H1 (cell line): ENCODE data around the gene DAZAP2. TPM values are rescaled to one million over a fixed set of nuclear protein-coding genes. Genes with fewer than 3 reads are reported as not detected.

ENCODE experiments used
- CTCF ChIA-PET: fragments of 300-600 bp; sonication (Branson Sonifier 250); formaldehyde crosslinking; loops from one replicate; lab custom pipeline; 2021; ENCODE audit not compliant: partially characterized antibody; lab: Charles Lee
- POLR2A ChIA-PET: fragments of 300-600 bp; sonication (Branson Sonifier 250); formaldehyde crosslinking; loops from one replicate; lab custom pipeline; 2021; ENCODE audit warnings: inconsistent platforms; ENCODE audit not compliant: partially characterized antibody; lab: Charles Lee
- DNase-seq, 2 experiments: peaks; one replicate each; pipeline versions ENCODE4 v3.0.0 to v3.0.0-alpha.2; 2010 to 2022; ENCODE audit warnings: low spot score in 2 of 2, low read depth in 1 of 2, mixed read lengths in 1 of 2
- FAIRE-seq: peaks from 2 replicates; lab custom pipeline; 2011; peaks lifted over from hg19 to GRCh38; lab: Jason Lieb, UNC
- H2AFZ ChIP-seq: 2 replicates; pipeline ENCODE4 v1.8.1; 2012; ENCODE audit warnings: low read length, inconsistent platforms
- H2AK5ac ChIP-seq: 2 replicates; pipeline ENCODE4 v1.6.1; 2013; ENCODE audit warnings: low read depth, low read length
- H2BK120ac ChIP-seq: replicated peaks from 2 replicates; pipeline ENCODE3; 2013; ENCODE audit warnings: low read depth, low read length, inconsistent platforms
- H2BK12ac ChIP-seq: 2 replicates; pipeline ENCODE4 v1.6.1; 2013; ENCODE audit warnings: low read depth, low read length
- H2BK15ac ChIP-seq: 2 replicates; pipeline ENCODE4 v1.6.1; 2013; ENCODE audit warnings: low read length
- H2BK20ac ChIP-seq: 2 replicates; pipeline ENCODE4 v1.6.1; 2013; ENCODE audit warnings: low read length
- H2BK5ac ChIP-seq: 2 replicates; pipeline ENCODE4 v1.6.1; 2013; ENCODE audit warnings: low read depth, low read length
- H3K14ac ChIP-seq: 2 replicates; pipeline ENCODE4 v1.6.1; 2013; ENCODE audit warnings: inconsistent platforms; ENCODE audit not compliant: insufficient read length
- H3K18ac ChIP-seq: 2 replicates; pipeline ENCODE4 v1.6.1; 2013; ENCODE audit warnings: low read length; ENCODE audit errors: extremely low read depth
- H3K23ac ChIP-seq: 2 replicates; pipeline ENCODE4 v1.6.1; 2013; ENCODE audit warnings: inconsistent platforms; ENCODE audit not compliant: insufficient read length
- H3K23me2 ChIP-seq: 2 replicates; pipeline ENCODE4 v1.6.1; 2013; ENCODE audit warnings: low read depth, low read length
- H3K27ac ChIP-seq: 2 replicates; pipeline ENCODE4 v1.6.1; 2011; ENCODE audit warnings: low read depth, low read length, inconsistent platforms
- H3K27me3 ChIP-seq, 4 experiments: replicated peaks in 1 of 4; 1 replicate in 1 of 4; 2 replicates in 3 of 4; pipeline versions ENCODE4 v1.6.1 to v1.8.1; 2011 to 2013; ENCODE audit warnings: low read length in 3 of 4, mild to moderate bottlenecking in 3 of 4, inconsistent platforms in 2 of 4, mixed read lengths in 2 of 4, moderate library complexity in 1 of 4; ENCODE audit not compliant: control insufficient read depth in 3 of 4, insufficient read depth in 3 of 4; ENCODE audit errors: extremely low read depth in 1 of 4
- H3K36me3 ChIP-seq, 4 experiments: 2 replicates each; pipeline versions ENCODE4 v1.6.1 to v1.8.1; 2011 to 2013; ENCODE audit warnings: mild to moderate bottlenecking in 4 of 4, low read length in 3 of 4, moderate library complexity in 2 of 4, control low read depth in 1 of 4, inconsistent platforms in 1 of 4; ENCODE audit not compliant: insufficient read depth in 4 of 4, control insufficient read depth in 2 of 4
- H3K4ac ChIP-seq: replicated peaks from 2 replicates; pipeline ENCODE3; 2013; ENCODE audit warnings: low read length, low read depth, mixed read lengths, inconsistent platforms; ENCODE audit not compliant: insufficient read length
- H3K4me1 ChIP-seq, 4 experiments: replicated peaks in 1 of 4; 1 replicate in 1 of 4; 2 replicates in 3 of 4; pipeline versions ENCODE4 v1.6.1 to v1.8.1; 2011 to 2013; ENCODE audit warnings: low read length in 3 of 4, inconsistent platforms in 2 of 4, mixed read lengths in 1 of 4; ENCODE audit not compliant: insufficient read depth in 4 of 4, control insufficient read depth in 3 of 4
- H3K4me2 ChIP-seq, 2 experiments: 2 replicates each; pipeline versions ENCODE4 v1.6.1 to v1.8.1; 2011 to 2013; ENCODE audit warnings: low read depth in 2 of 2, low read length in 2 of 2, control low read depth in 1 of 2, inconsistent platforms in 1 of 2, mild to moderate bottlenecking in 1 of 2; ENCODE audit not compliant: insufficient read depth in 1 of 2
- H3K4me3 ChIP-seq, 4 experiments: fragments of 200-600, 300-600 bp in 1 of 4; sonication (generic), shearing (Covaris generic), sonication (Bioruptor Twin) in 1 of 4; 2 replicates each; pipeline versions ENCODE4 v1.5.1 to v1.8.1; 2011 to 2016; ENCODE audit warnings: low read length in 4 of 4, low read depth in 3 of 4, control low read depth in 2 of 4, inconsistent platforms in 2 of 4, mild to moderate bottlenecking in 2 of 4, mixed read lengths in 1 of 4, moderate library complexity in 1 of 4; ENCODE audit not compliant: insufficient read depth in 2 of 4; ENCODE audit errors: extremely low read depth in 1 of 4
- H3K56ac ChIP-seq: replicated peaks from 2 replicates; pipeline ENCODE3; 2013; ENCODE audit warnings: low read depth, mild to moderate bottlenecking, mixed read lengths, low read length, inconsistent platforms; ENCODE audit not compliant: insufficient read length
- H3K79me1 ChIP-seq: 2 replicates; pipeline ENCODE4 v1.6.1; 2013; ENCODE audit warnings: low read depth, low read length, control low read depth
- H3K79me2 ChIP-seq, 2 experiments: 2 replicates each; pipeline versions ENCODE4 v1.6.1 to v1.8.1; 2012 to 2013; ENCODE audit warnings: low read length in 2 of 2, mild to moderate bottlenecking in 2 of 2, inconsistent platforms in 1 of 2; ENCODE audit not compliant: insufficient read depth in 2 of 2, control insufficient read depth in 1 of 2
- H3K9ac ChIP-seq, 4 experiments: replicated peaks in 1 of 4; 1 replicate in 1 of 4; 2 replicates in 3 of 4; pipeline versions ENCODE4 v1.6.1 to v1.8.1; 2011 to 2013; ENCODE audit warnings: low read depth in 3 of 4, low read length in 3 of 4, control low read depth in 2 of 4, mild to moderate bottlenecking in 2 of 4, moderate library complexity in 2 of 4, inconsistent platforms in 1 of 4; ENCODE audit errors: extremely low read depth in 1 of 4
- H3K9me3 ChIP-seq, 2 experiments: 2 replicates each; pipeline versions ENCODE4 v1.6.1 to v1.8.1; 2012 to 2013; ENCODE audit warnings: mild to moderate bottlenecking in 2 of 2, moderate library complexity in 2 of 2, control low read depth in 1 of 2, inconsistent platforms in 1 of 2, low read depth in 1 of 2, low read length in 1 of 2, mixed read lengths in 1 of 2; ENCODE audit not compliant: insufficient read depth in 2 of 2
- H4K20me1 ChIP-seq, 2 experiments: replicated peaks in 1 of 2; 2 replicates each; pipeline versions ENCODE3 to v1.8.1; 2011 to 2013; ENCODE audit warnings: inconsistent platforms in 2 of 2, low read length in 2 of 2, mild to moderate bottlenecking in 1 of 2; ENCODE audit not compliant: insufficient read depth in 2 of 2, control insufficient read depth in 1 of 2
- H4K5ac ChIP-seq: 2 replicates; pipeline ENCODE4 v1.6.1; 2013; ENCODE audit warnings: low read length, low read depth, mixed read lengths, inconsistent platforms; ENCODE audit not compliant: insufficient read length
- H4K8ac ChIP-seq: 2 replicates; pipeline ENCODE4 v1.8.0; 2013; ENCODE audit warnings: mild to moderate bottlenecking, moderate library complexity, low read length, inconsistent platforms; ENCODE audit not compliant: insufficient read depth; ENCODE audit errors: extremely low read depth
- H4K91ac ChIP-seq: replicated peaks from 2 replicates; pipeline ENCODE3; 2013; ENCODE audit warnings: low read length, mixed read lengths, inconsistent platforms; ENCODE audit not compliant: insufficient read length
- CEBPB ChIP-seq: IDR thresholded peaks from 2 replicates; pipeline ENCODE4 v1.6.1; 2012; ENCODE audit warnings: low read depth, low read length
- CREB1 ChIP-seq: IDR thresholded peaks from 2 replicates; pipeline ENCODE4 v1.6.1; 2012; ENCODE audit warnings: inconsistent platforms
- RAD21 ChIP-seq, 2 experiments: IDR thresholded peaks in 1 of 2; conservative IDR thresholded peaks in 1 of 2; 2 replicates each; pipeline ENCODE4 v1.6.1; 2011; ENCODE audit warnings: low read depth in 2 of 2, low read length in 2 of 2, improper control_type of control experiment in 1 of 2, inconsistent platforms in 1 of 2, mild to moderate bottlenecking in 1 of 2, moderate library complexity in 1 of 2
- WGBS, 2 experiments: shearing (Covaris generic) in 1 of 2; methylation state at CpG; one replicate each; pipeline versions ENCODE4 v1.1.6 to v1.1.7; 2013 to 2015; ENCODE audit warnings: low lambda C conversion rate in 2 of 2, mixed read lengths in 2 of 2, inconsistent platforms in 1 of 2, low coverage in 1 of 2, missing lambda C conversion rate in 1 of 2; ENCODE audit not compliant: insufficient replicate concordance in 2 of 2, insufficient coverage in 1 of 2, insufficient read length in 1 of 2; ENCODE audit errors: extremely low coverage in 1 of 2, missing lambda C conversion rate in 1 of 2; 5-methylcytosine and 5-hydroxymethylcytosine counted together
- polyA plus RNA-seq, 7 experiments: library from polyadenylated mRNA; depleted of rRNA in 3 of 7; stranded (reverse) in 5 of 7; unstranded in 2 of 7; fragments of >200 nt in 5 of 7; fragments of 200-250 nt in 2 of 7; gene quantifications; 1 replicate in 5 of 7; 2 replicates in 1 of 7; 4 replicates in 1 of 7; pipeline versions ENCODE4 v1.2.1 to v1.2.3, GENCODE V29; 2011 to 2013; ENCODE audit warnings: missing spikeins in 2 of 7, mixed read lengths in 2 of 7
- total RNA-seq: library from RNA; stranded (reverse); fragmentation: NEBNext Ultra II Directional; extraction: Animal tissue kit (Norgen Biotek cat#: 25700); gene quantifications from 2 replicates; pipeline ENCODE4 v1.2.1, GENCODE V29; 2021
- TF ChIP-seq, protein P1 (sequence below), 3 experiments: IDR thresholded peaks; 1 replicate in 2 of 3; 2 replicates in 1 of 3; pipeline versions ENCODE4 v1.5.1 to v1.6.1; 2011; ENCODE audit warnings: low read length in 3 of 3, mild to moderate bottlenecking in 3 of 3, inconsistent platforms in 2 of 3, low read depth in 1 of 3, moderate library complexity in 1 of 3; ENCODE audit not compliant: insufficient read depth in 1 of 3; ENCODE audit errors: control extremely low read depth in 1 of 3

Gene DAZAP2
- total and polyA plus RNA-seq, 2 of the 8 experiments (the other 6 are each of a cell fraction or from before 2014, with no cell fraction given), result 27.1 to 77.2 TPM

DNA sequence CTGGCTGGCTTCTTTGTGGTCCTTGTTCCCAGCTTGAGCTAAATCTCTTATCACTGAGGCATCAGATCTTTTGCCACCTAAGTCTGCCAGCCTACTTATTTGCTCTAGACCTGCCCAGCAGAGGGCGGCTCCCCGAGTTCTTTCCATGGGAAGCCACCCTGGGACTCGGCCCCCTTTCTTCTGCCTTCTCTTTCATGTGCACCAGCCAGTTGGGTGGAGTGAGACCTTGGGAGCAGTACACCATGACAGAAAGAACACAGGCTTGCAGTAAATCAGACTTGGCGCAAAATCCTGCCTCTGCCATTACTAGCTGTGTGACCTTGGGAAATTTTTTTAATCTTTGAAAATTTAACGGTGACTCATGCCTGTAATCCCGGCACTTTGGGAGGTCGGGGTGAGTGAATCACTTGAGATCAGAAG is 24.1 kb downstream of the DAZAP2 start:
- FAIRE-seq (peak; percentile 19), DNase-seq (peak in 1 of 2 experiments; percentile 77)
- H3K9ac ChIP-seq, result no peak overlapping the region
- H3K23me2 ChIP-seq, result no peaks in the 10 kb centered on the region
- H2BK120ac ChIP-seq, result no peak overlapping the region
- no peak overlapping the region for H3K14ac ChIP-seq
- H3K18ac ChIP-seq, result no peak overlapping the region
- peaks cover 0 to 1% of the 10 kb centered on the region in 2 experiments for H4K20me1 ChIP-seq
- 0 out of 7 replicates have a peak, but pooled peaks cover 0 to 2% (median 0%) of the 10 kb centered on the region in 4 experiments for H3K4me1 ChIP-seq
- CTCF ChIA-PET, result interaction anchor here (0.6 to 6.4 kb wide), 20 partner anchors 8 to 1207 kb away, joined by 3 to 82 read pairs (median 4); partner anchors contain the start of genes POU6F1 and SMAGP
- H4K8ac ChIP-seq, result no peak overlapping the region
- H3K23ac ChIP-seq, result no peak overlapping the region
- H2AFZ ChIP-seq, result no peak overlapping the region
- H3K9me3 ChIP-seq, result no peaks in the 10 kb centered on the region
- no peaks in the 10 kb centered on the region for H3K36me3 ChIP-seq
- no peaks in the 10 kb centered on the region for H3K79me2 ChIP-seq
- H4K5ac ChIP-seq, result no peak overlapping the region
- H2BK12ac ChIP-seq, result no peak overlapping the region
- no peak overlapping the region for H2AK5ac ChIP-seq
- no peak for TF ChIP-seq CREB1
- peak; percentile 48 to 62 for TF ChIP-seq RAD21 (IDR thresholded peaks at IDR 0.05 in 1 of 2, conservative IDR thresholded peaks at IDR 0.05 in 1 of 2; ENCODE audit: low read depth in 2 of 2, low read length in 2 of 2)
- TF ChIP-seq, protein P1, sequence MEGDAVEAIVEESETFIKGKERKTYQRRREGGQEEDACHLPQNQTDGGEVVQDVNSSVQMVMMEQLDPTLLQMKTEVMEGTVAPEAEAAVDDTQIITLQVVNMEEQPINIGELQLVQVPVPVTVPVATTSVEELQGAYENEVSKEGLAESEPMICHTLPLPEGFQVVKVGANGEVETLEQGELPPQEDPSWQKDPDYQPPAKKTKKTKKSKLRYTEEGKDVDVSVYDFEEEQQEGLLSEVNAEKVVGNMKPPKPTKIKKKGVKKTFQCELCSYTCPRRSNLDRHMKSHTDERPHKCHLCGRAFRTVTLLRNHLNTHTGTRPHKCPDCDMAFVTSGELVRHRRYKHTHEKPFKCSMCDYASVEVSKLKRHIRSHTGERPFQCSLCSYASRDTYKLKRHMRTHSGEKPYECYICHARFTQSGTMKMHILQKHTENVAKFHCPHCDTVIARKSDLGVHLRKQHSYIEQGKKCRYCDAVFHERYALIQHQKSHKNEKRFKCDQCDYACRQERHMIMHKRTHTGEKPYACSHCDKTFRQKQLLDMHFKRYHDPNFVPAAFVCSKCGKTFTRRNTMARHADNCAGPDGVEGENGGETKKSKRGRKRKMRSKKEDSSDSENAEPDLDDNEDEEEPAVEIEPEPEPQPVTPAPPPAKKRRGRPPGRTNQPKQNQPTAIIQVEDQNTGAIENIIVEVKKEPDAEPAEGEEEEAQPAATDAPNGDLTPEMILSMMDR (IDR thresholded peaks at IDR 0.05; ENCODE audit: control extremely low read depth in 1 of 3, insufficient read depth in 1 of 3, low read depth in 1 of 3, low read length in 3 of 3), result peak; percentile 57 to 69 (median 65)
- TF ChIP-seq CEBPB, result no peak
- TF ChIP-seq, all 59 proteins: peak for 2
- Histone ChIP-seq H3K27me3 (no peaks in the 10 kb centered on the region), H2BK20ac (no peak overlapping the region), H3K79me1 (no peaks in the 10 kb centered on the region), H2BK15ac (no peak overlapping the region), H3K4me2 (no peak overlapping the region), H4K91ac (no peak overlapping the region), H3K27ac (no peak overlapping the region), H2BK5ac (no peak overlapping the region), H3K4ac (no peak overlapping the region), H3K4me3 (no peak overlapping the region), H3K56ac (no peak overlapping the region)
- 52% methylated on average over 7 of the region's 7 CpGs; no CpG with 5 or more reads in 1 of the 2 experiments for WGBS, 2 experiments
- POLR2A ChIA-PET, result interaction anchor here (1.7 kb wide), 1 partner anchor 180 kb away, joined by 7 read pairs; the partner anchor contains the start of gene CSRNP2
